ENCODE measurements around the gene DEPDC5. TPM values are rescaled to one million over a fixed set of nuclear protein-coding genes. Genes with fewer than 3 reads are reported as not detected.
A peak's percentile ranks its signal among the peaks of the same experiment; 100 is the strongest.

Gene DEPDC5
- total RNA-seq, 1 donor from 2014 or later: 10.9 TPM

DNA sequence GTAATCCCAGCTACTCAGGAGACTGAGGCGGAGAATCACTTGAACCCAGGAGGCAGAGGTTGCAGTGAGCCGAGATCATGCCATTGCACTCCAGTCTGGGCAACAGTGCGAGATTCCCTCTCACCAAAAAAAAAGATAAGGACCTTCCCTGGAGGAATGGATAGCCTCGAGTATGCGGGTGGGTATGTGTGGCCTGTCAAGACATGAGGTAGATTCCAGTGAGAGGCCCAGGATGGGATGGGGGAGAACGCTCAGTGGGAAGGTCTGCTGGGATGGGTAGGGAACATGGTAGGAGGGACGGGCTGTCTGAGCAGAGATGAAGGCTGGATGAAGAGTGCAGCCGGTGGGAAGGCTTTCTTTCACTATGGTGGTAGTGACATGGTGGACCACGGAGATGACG is 151.5 kb downstream of the DEPDC5 start:
- DNase-seq (ENCODE audit: missing footprints) (no peak), ATAC-seq (no peak)
- intact Hi-C loops (cut with DNase I): no loop called here

DNA sequence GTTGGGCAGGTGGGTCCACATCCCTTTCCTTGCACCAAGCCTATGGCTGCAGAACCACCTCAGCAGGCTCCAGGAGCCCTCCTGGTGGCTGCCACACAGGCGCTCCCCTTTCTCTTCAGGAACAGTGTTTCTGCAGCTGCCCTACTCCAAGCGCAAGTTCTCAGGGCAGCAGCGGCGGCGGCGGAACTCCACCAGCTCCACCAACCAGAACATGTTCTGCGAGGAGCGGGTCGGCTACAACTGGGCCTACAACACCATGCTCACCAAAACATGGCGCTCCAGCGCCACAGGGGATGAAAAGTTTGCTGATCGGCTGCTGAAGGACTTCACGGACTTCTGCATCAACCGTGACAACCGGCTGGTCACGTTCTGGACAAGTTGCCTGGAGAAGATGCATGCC is 152.3 kb downstream of the DEPDC5 start:
- no peak for DNase-seq (ENCODE audit: missing footprints)
- ATAC-seq: no peak
- intact Hi-C loops (cut with DNase I): no loop called here

DNA sequence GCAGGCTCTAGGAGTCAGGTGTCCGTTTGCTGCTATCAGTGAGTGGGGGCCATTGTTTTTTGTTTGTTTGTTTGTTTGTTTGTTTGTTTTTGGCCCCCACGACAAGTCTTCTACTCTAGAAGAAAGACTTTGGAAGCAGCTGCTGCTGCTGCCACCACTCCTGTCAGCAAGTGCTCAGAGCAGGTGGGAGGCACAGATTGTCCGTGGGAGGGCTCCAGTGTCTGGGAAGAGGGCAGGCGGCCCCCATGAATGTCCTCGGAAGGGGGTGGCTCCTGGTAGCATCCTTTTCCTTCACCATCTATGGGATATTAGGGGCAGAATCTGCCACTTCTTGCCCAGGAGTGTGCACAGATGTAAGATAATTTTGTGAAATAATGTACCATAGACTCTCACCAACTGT is 152.8 kb downstream of the DEPDC5 start:
- intact Hi-C loops (cut with DNase I): no loop called here
- ATAC-seq (no peak), DNase-seq (ENCODE audit: missing footprints) (no peak)

DNA sequence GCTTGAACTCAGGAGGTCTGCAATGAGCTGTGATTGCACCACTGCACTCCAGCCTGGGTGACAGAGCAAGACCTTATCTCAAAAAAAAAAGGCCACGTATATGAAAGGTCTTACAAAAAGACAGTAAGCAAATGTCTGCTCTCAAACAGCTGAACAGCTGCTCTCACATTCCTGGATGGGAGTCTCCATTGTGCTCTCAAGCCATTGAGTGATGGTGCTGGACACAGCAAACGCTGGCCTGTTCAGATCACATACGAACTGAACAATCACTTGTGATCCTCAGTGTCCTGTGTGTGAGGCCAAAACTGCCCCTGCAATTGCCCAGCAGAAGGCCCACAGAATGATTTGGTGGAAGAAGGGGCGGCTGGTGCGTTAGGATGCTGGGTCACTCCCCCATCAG is 156.2 kb downstream of the DEPDC5 start:
- intact Hi-C loops (cut with DNase I): no loop called here

DNA sequence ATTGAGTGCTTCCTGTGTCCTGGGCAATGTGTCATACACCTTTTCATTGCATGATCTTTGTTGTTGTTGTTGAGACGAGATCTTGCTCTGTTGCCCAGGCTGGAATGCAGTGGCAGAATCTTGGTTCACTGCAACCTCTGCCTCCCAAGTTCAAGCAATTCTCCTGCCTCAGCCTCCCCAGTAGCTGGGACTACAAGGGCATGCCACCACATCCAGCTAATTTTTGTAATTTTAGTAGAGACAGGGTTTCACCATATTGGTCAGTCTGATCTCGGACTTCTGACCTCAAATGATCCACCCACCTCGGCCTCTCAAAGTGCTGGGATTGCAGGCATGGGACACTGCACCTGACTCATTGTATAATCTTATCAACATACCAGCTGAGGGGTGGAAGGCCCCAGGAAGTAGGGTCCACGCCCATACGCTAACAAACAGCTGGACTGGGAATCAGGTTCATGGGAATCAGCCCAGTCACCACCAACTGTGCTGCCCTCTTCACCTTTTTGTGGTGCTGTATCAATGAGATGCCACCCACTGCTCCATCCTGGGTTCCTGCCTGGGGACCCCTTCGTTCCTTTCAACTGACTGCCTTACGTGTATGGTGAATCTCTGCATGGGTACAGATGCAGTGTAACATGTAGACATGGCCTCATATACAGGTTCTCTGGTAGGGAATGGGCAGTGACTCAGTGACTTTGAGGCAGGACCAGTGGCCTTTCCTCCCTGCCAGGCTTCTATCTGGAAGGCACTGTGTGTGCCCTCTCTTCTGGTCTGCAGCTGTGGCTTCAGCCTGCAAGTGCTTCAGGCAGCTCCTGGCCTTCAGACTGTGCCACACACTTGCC is 158.0 kb downstream of the DEPDC5 start:
- no peak for ATAC-seq
- DNase-seq (ENCODE audit: missing footprints): no peak
- intact Hi-C loops (cut with DNase I): no loop called here

More for the DNA sequence above, 156.2 kb downstream of the DEPDC5 start:
- DNase-seq (ENCODE audit: missing footprints) (no peak), ATAC-seq (no peak)

DNA sequence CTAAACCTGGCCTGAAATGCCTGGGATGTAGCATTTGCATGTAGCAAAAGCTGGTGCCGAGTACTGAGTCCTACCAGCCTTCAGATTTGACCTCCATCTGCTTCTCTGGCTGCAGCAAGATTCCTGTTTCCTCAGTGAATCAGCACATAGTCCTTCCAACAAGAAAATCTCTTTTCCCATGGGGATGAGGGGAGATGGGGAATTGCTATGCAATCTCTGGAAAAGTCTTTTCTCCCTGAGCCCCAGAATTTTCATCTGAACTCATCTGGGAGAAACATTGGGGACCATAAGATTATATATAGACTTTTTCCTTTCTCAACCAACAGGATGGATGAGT is 158.6 kb downstream of the DEPDC5 start:
- no peak for ATAC-seq
- intact Hi-C loops (cut with DNase I): no loop called here
- DNase-seq (ENCODE audit: missing footprints): no peak

DNA sequence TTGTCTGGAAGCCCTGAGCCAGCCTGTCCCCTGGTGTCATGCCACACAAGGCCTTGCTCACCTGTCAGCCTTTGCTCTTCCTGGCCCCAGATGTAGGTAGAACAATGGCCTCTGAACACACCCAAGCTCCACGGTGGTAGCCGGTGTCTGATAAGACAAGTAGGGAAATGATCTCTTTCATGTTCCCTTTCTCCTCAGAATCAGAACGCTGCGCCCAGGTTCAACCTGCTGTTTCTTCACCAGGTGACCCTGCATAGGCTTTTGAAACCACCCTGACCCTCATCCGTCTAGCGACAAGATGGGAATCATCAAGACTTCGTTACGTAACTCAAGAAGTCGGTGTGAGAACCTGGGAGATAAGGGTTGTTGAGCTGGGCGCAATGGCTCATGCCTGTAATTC is 161.8 kb downstream of the DEPDC5 start:
- ATAC-seq: no peak
- intact Hi-C loops (cut with DNase I): no loop called here
- no peak for DNase-seq (ENCODE audit: missing footprints)

DNA sequence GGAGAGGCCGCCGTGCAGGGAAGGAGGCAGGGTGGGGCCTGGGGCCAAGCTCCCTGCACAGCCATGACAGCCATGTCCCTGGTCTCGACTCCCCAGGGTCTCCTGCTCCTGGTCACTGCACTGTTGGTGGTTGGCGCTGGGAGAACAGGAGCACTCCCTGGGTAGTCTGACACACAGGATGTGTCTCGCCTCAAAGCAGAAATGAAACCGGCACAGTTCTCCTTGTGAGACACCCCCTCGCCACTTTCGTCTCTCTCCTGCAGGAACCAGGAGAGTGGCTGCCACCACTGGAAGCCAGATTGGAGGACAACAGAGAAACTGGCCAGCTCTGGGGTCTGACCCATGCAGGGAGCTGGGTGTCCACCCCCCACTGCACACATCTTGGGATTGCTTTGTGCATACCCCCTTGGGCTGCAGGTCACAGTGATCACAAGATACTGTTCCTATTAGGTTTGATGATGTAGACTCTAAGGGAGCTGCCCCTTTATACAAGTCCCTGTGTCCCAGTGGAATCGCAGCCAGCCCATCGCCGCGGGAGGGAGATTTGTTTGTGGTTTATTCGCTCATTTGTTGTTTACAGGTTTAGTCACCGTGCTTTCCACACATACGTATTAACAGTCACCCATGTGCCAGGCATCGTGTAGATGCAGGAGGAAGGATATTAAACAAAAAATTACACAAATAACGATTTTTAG is 163.6 kb downstream of the DEPDC5 start:
- intact Hi-C loops (cut with DNase I): no loop called here
- ATAC-seq: peak; percentile 64
- no peak for DNase-seq (ENCODE audit: missing footprints)

DNA sequence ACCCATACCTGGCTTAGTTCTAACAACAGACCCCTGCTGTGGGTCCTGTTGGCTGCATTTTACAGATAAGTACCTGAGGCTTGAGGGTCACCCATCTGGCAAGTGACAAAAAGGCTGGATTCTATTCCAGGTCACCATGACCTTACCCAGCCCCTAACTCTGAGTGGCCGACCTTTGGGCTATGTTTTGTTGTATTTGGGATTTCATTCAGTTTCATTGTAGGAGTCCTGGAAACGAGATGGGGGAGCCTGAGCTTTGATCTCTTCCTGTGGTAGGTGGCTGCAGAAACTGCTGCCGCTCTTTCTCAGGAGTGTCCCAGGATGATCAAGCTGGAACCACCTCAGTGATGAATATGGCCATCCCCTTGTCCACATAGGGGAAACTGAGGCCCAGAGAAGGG is 165.9 kb downstream of the DEPDC5 start:
- DNase-seq (ENCODE audit: missing footprints) (no peak), ATAC-seq (no peak)

DNA sequence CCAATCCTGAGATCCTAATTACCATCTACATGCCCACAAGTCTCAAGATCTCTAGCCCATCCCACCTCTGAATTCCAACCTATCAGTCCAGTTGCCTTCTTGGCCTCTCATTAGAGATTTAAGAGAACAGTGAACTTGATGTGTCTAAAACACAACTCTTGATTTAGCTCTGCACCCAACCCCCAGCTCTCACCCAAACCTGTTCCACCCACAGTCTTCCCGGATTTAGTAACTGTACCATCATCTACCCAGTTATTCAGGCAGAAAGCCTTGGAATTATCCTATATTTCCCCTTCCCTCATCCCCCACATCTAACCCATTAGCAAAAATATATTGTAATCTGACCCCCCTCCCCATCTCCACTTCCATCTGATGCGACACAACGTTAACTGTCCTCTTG is 166.5 kb downstream of the DEPDC5 start:
- intact Hi-C loops (cut with DNase I): no loop called here
- ATAC-seq: no peak
- no peak for DNase-seq (ENCODE audit: missing footprints)

More for the DNA sequence above, 165.9 kb downstream of the DEPDC5 start:
- intact Hi-C loops (cut with DNase I): no loop called here

DNA sequence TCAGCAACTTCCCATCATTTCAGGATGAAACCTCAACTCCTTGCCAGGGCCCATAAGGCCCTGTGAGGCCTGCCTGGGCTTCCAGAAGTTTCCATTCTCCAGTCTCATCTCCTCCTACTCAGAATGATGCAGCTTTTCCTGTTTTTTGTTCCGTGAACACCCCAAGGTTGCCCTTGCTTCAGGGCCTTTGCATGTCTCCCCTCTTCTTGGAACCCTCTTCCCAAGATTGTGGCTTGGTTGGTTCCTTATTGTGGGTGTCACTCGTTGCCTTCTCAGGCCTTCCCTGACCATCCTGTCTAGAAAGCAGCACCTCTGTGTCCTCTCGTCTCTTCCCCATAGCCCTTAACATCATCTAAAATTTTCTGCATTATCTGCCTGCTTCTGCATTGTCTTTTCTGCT is 167.3 kb downstream of the DEPDC5 start:
- ATAC-seq (no peak), DNase-seq (ENCODE audit: missing footprints) (no peak)
- intact Hi-C loops (cut with DNase I): no loop called here

DNA sequence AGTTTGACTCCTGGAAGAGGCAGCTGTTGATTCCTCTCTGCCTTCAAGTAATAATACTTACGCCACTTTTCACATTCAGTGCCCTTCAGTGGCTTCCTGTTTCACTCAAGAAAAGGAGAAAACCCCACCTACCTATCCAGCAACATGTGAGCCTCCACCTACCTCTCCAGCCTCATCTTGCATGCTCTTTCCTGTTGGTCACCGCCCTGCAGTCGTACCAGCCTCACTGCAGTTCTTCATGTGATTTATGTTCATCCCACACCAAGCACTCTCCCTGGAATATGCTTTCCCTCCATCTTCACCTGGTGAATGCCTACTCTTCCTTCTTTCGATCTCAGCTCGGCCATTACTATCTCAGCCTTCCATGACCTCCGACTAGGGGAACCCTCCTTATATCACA is 168.7 kb downstream of the DEPDC5 start:
- no peak for ATAC-seq
- DNase-seq (ENCODE audit: missing footprints): no peak
- intact Hi-C loops (cut with DNase I): no loop called here

DNA sequence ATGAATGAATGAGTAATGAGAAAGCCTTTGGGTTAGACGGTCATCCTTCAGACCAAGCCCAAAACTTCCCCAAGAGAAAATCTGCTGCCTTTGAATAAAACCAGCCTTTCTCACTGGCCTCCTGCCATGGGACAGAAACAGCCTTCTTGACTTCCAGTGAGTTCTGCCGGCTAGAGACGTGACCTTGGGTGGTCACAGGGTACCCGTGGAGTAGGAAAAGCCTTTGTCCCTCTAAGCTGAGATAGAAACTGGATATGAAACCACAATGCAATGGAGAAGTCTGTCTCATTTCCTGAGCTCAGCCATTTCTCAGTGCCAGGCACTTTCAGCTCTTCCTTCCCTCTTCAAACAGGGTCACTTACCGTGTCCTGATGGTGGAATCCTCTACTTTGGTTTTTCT is 169.3 kb downstream of the DEPDC5 start:
- ATAC-seq: peak; percentile 73
- intact Hi-C loops (cut with DNase I): no loop called here

DNA sequence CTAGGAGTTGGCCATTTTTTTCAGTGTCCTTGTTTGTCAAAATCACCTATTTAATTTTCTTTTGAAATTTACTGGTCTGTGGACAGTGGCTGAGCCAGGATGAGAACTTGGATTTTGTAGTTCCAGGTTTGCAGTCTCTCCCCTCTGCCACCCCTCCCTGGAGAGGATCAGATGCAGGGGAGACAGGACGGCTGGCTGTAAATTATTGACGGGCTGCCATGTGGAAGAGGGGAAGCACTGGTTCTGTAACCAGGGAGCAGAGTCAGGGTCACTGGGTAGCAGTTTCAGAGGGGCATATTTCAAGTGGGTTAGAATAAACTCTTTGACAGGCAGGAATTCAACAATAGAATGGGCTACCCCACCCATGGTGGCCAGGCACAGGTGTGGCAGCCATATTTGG is 169.9 kb downstream of the DEPDC5 start:
- no peak for ATAC-seq
- DNase-seq (ENCODE audit: missing footprints): no peak
- intact Hi-C loops (cut with DNase I): no loop called here

More for the DNA sequence above, 169.3 kb downstream of the DEPDC5 start:
- DNase-seq (ENCODE audit: missing footprints): no peak

DNA sequence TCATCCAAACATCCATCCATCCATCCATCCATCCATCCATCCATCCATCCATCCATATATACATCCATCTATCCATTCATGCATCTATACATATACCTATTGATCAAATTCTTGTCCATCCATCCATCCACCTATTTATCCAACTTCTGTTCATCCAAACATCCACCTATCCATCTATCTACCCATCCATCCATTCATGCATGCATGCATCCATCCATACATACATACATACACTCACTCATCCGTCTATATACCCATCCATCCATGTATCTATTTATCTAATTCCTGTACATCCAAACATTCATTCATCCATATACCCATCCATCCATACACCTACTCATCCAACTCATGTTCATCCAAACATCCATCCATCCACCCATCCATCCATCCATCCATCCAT is 171.2 kb downstream of the DEPDC5 start:
- no peak for ATAC-seq
- intact Hi-C loops (cut with DNase I): no loop called here
- no peak for DNase-seq (ENCODE audit: missing footprints)

DNA sequence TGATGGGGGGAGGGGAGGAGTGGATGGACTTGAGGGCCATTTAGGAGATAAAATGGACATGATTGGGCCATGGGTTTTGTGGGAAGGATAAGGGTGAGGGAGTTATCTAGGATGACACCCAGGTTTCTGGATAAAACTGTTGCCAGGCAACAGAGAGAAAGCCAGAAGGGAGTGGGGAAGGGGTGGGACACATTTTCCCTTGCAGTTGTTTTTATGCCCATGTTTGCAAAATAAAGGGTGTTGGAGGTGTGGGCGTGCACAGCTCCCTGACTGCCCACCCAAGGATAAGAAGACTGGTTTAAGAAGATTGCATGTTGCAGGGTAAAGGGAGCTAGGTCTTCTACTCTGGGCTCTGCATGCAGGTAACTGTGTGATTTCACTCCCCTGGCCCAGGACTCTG is 172.2 kb downstream of the DEPDC5 start:
- intact Hi-C loops (cut with DNase I): no loop called here
- ATAC-seq (no peak), DNase-seq (ENCODE audit: missing footprints) (no peak)

DNA sequence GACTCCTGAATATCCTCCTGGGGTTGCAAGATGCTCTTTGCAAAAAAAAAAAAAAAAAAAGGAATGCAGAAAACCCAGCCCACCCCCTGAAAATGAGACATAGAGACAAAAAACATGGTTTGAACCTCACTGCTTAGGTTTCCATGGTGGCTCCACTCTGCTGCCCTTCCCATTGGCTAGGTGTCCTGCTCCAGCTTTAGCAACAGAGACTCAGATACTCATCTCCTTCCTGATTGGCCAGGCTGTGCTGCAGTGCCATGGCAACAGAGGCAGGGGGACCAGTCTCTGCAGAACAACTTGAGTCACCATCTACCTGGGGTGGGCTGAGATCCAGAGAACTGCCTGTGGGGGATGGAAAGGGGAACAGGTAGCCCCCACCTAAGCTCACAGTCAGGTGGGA is 173.2 kb downstream of the DEPDC5 start:
- DNase-seq (ENCODE audit: missing footprints) (no peak), ATAC-seq (no peak)
- intact Hi-C loops (cut with DNase I): no loop called here

DNA sequence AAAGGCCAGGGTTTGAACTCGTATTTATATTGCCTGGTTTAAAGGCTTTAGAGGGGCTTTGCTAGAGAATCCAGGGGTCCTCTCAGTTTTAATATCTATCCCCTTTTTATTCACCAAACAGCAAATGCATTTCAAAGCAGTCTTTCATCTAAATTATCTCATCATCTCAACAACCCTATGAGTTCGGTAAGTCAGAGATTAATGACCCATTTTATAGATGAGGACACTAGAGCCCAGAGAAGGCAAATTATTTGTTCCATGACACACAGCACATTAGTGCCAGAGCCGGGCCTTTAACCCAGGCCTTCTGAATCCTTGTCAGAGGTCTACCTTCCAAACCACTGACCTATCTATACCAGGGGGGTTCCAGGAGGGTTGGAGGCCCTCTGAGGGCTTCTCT is 173.7 kb downstream of the DEPDC5 start:
- intact Hi-C loops (cut with DNase I): no loop called here
- DNase-seq (ENCODE audit: missing footprints) (no peak), ATAC-seq (no peak)

DNA sequence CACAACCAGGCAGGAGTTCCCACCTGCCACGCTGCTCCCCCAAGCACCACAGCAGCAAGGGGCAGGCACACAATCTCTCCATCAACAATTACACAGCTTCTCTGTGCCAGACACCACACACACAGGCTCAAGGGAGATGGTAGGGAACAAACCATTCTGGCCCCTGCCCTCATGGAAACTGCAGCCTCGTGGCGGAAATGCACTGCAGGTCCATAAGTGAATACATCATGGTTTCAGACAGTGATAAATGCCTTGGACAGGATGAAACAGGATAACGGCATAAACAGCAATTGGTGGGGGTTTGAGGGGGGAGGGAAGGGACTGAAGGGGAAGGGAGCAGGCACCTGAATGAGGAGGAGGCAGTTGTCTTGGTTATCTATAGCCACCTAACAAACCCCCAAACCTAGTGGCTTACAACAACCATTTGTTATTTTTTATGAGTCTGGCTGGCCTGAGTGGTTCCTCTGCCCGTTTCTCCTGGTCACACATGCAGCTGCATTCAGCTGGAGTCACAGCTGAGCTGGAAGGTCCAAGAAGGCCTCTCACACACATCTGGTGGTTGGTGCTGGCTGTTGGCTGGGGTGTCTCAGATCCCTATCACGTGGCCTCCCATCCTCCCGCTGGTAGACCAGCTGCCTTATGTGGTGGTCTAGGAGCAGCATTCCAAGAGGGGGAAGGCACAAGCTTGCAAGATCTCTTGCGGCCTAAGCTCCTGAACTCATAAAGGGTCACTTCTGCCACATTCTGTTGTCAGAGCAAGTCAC is 175.5 kb downstream of the DEPDC5 start:
- peak; percentile 49 for ATAC-seq
- DNase-seq (ENCODE audit: missing footprints): no peak
- intact Hi-C loops (cut with DNase I): no loop called here

DNA sequence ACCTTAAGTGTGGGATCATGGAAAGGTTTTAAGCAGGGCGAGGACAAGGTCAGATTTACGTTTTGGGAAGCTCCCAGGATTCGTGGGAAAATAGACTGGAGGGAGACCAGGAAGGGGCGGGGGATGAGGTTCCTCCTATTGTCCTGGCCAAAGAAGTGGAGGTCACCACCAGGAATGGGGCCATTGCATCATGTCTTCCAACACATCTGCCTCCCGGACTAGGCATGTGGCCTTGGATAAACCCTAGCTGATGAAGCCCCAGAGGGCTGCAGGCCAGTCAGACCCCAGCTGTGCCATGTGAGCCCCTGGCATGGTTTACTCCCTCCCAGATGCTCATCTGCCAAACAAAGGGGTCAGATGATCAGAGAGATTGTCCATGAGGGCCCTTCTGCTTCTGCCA is 179.0 kb downstream of the DEPDC5 start:
- ATAC-seq (no peak), DNase-seq (ENCODE audit: missing footprints) (no peak)
- intact Hi-C loops (cut with DNase I): no loop called here

Measured in Right ventricle myocardium inferior (tissue), 1 donor.